ENCODE measurements around the gene ATG5. TPM values are rescaled to one million over a fixed set of nuclear protein-coding genes. Genes with fewer than 3 reads are reported as not detected.

The ATG5 gene
- total RNA-seq (2014; rRNA removed; shearing (Covaris generic)), result 40.8 and 53.7 TPM in 2 replicates

- DNase-seq (ENCODE audit: low spot score), result peak; percentile 95
These were observed at the start of gene ATG5 for GRCh38 chr6:106325336-106326178. ATG5 (minus strand) TSS chr6:106325760; CDS start chr6:106316208, 9,552 bp downstream.

DNA sequence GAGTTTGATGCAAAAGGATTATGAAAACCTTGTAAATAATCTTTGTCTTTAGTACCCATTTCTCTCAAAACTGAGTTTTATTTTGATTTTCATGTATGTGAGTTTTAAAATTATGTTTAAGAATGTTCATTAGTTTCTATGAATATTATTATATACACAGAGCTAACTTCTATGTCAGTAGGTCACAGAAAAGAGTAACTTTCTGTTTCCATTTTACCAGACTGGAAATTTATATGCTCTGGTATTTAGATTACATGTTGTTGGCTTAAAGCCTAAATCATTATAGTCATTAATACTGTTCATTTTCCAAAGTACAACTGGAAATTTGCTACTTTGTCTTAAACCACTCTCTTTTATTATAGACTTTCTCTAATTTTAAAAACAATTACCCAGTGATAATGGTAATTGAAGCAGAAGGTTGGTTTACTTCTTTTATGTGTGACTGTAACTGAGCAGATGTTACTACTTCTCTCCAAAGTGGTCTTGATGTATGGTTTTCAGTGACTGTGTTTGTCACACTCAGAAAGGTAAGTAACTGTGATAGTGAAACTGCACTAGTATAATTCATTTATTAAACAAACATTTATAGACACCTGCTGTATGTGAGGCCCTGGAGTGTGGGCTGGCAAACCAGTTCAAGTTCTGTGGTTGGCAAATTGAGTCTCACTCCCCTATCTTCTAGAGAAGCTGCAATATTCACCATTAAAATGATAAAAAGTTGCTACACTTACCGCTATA is 48.1 kb upstream of the ATG5 start:
- no peak for DNase-seq (ENCODE audit: low spot score)

- DNase-seq (ENCODE audit: low spot score), result no peak
These were observed 47.4 kb upstream of the ATG5 start for GRCh38 chr6:106372838-106373501.

DNA sequence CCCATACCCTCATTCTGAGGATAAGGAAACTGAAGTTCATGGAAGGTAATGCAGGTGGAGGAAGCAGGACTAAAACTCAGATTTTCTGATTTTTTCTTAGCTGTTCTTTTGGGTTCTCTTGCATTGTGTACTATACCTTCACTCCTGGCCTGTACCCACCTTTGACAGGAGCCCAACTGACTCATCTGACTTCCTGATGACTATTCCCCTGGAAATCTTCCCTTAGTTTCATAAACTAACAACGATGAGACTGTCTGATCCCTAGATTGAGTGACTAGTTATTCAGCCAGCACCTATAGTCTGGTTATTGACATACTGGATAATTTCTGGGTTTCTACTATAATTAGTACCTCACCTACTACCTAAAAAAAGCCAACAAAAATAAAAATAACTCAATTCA is 45.1 kb upstream of the ATG5 start:
- DNase-seq (ENCODE audit: low spot score), result peak; percentile 31

DNA sequence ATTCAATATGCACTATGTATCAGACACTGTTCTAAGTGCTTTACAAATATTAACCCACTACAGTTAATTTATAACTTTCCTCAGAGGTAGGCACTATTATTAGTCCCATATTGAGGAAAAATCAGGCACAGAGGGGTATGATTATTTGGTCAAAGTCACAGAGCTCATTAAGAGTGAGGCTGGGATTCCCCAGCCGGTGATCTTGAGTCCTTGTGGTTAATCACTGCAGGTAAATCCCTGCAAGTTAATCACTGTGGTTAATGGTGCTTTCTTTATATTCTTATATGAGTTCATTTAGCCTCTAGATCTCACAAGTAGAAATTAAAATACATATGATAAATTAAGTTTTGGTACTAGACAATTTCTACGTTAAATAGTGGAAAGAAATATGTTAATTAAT is 44.2 kb upstream of the ATG5 start:
- DNase-seq (ENCODE audit: low spot score), result no peak

DNA sequence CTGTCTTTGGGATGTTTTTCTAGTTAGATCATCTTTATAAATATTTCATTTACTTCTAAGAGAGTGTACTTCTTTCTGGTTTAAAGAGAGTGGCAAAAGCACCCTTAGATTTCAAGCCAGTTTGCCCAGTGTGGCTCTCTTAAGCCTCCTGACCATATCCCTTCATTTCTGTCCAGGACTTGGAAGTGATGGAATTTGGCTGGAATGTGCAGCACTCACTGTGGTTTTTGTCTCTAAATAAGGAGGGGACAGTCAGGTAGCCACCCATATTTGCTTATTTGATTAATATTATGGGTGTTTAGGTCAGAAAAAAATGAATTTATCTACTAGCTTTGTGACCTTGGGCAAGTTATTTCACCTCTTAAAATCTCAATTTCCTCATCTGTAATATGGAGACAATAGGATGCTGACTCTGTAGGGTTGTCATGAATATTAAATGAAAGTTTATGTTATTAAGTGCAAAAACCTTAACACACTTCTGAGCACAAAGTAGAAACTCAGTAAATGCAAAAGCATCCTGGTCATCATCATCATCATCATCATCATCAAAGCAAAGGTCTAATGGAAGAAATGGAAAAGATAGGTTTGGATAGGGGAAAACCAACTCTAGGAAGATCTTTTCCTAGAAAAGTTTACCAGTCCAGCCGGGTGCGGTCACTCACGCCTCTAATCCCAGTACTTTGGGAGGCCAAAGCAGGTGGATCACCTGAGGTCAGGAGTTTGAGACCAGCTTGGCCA is 38.0 kb upstream of the ATG5 start:
- no peak for DNase-seq (ENCODE audit: low spot score)

DNA sequence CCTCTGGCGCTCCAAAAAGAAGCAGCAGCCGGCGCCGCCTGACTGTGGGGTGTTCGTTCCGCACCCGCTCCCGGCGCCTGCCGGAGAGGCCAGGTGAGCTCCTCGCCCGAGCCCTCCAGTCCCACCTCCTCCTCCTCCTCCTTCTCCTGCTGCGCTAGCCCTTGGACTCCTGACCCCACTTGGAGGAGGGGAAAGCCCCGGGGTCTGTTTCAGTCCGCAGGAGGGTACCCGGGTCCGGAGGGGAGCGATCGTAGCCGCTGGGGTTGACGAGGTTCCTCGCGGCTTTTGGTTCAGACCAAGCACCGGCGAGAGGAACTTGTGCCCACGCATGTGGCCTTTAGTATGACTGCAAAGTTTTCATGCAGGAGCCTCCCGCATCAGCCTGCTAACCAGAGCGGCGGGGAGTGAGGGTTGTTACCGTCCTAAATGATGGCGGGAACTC is 35.5 kb upstream of the ATG5 start:
- DNase-seq (ENCODE audit: low spot score), result no peak

DNA sequence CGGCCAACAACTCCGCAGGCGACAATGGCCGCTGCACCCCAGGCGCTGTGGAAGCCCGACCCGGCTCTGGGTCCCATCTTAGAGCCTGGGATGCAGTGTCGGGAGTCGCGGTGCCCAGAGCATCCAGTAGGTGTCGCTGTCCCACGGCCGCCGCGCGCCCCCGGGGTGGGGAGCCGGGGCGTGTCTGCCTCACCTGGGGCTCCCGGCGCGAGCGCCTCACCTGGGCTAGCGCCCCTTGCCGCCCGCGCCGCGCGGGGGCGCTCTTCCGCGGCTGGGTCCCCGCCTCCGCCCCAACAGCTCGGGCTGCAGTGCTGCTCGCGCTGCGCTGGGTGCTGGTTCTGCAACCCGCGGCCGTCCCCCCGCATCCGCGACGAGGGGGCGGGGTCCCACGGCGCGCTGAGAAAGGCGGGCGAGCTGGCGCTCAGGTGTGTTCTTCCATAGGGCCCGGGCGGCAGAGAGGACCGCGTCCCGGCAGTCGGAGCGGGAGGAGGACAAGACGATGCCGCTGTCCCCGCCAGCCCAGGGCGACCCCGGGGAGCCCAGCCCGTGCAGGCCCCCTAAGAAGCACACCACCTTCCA is 34.9 kb upstream of the ATG5 start, which contains the start of gene CRYBG1:
Gene CRYBG1, plus strand, starts transcription at position 308 of the 579 bp plus-strand sequence. Its CDS starts 192 bp downstream, at position 500.
- DNase-seq (ENCODE audit: low spot score), result peak; percentile 6

GRCh38 chr6:106359959-106360409 is 34.4 kb upstream of the ATG5 start:
- no peak for DNase-seq (ENCODE audit: low spot score)

DNA sequence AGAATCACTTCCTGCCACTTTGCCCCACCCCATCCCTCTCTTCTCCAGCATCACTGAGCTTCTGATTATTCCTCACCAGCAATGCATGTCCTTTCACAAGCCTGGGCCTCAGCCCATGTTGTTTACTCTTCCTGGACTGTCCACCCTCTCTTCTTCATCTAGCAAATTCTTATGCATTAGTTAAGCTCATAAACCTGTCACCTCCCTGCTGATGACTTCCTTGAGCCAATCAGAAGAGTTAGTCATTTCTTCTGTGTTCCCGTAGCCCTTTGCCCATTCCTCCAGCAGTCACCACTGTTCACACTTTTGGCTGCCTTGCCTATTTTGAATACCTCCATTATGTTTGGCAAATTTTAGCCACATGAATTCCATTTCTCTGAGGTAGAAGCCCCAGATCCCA is 30.8 kb upstream of the ATG5 start:
- DNase-seq (ENCODE audit: low spot score), result peak; percentile 2

- no peak for DNase-seq (ENCODE audit: low spot score)
These were observed 21.7 kb upstream of the ATG5 start for GRCh38 chr6:106347219-106347618.

DNA sequence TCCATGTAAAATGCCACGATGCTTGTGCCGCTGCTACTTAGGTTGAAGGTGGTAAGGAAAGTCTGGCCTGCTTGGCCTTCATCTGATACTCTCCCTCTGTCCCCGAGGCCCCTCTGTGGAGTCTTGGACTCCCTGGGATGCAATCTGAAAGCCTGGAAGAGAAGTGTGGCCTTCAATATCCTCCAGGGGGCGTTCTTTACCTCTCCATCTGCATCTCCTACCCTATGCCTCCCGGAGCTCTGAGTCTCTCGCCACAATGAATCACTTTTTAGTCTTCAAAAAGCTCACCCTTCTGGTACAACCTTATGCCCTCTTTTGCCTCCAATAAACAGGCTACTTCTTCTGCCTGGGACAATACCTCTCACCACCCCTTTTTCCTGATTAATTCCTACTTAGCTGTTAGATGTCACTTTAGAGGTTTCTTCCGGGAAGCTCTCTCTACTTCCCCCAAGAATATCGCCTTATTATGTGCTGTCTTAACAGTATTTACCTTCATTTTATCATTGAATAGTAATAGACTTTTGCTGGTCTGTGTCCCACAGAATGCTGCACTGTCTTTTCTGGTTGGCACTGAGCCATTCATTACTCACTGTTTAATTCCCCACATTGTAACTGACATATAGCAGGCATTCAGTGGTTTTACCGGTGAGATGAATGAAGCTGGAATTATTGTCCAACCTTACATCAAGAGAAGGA is 13.9 kb upstream of the ATG5 start:
- DNase-seq (ENCODE audit: low spot score), result peak; percentile 76

DNA sequence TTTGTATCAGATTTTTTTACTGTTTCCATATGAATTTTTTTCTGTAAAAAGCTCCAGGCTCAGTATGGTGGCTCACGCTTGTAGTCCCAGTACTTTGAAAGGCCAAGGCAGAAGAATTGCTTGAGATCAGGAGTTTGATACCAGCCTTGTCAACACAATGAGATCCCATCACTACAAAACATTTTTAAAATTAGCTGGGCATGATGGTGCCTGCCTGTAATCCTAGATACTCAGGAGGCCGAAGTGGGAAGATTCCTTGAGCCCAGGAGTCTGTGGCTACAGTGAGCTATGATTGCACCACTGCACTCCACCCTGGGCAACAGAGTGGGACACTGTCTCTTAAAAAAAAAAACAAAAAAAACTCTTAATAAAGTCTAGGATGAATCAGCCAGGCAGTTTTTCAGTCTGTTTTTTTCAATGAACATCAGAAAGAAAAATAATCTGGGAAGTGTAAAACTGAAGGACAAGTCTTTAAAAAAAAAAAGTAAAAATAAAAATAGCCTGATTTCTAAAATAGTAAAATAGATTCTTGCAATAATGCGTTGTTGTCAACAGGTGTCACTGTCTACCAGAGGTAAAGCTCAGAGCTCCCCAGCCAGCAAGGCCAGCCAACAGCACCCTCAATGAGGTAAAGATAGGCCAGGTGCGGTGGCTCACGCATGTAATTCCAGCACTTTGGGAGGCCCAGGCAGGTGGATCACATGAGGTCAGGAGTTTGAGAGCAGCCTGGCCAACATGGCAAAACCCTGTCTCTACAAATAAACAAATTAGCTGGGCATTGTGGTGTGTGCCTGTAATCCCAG is 9.3 kb upstream of the ATG5 start:
- peak; percentile 12 for DNase-seq (ENCODE audit: low spot score)

DNA sequence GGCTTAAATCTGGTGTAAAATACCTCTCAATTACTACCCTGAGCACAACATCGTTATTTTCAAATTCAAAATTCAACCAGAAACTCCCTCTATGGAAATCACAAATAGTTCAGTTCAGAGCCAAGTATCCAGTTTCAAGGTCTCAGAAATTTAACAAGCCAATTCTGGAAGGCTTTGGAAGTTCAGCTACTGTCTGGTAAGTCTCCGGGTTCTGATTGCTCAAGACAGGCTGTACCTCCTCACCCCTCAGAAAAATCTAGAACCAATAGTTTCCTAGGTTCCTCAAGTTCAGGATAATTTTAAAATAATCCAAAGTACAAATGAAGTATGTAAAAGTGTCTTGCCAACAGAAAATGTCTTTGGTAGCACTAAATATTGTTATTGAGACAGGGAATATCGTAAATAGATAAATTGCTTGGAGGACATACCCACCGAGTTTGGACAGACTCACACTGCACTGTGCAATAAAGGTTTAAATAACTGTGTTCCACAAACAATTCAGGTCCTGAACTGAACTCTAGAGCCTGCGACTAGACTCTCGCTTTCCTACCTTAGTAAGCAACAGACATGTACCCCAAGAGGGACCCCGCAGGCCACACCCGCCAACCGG is 729 bp downstream of the ATG5 start:
- DNase-seq (ENCODE audit: low spot score), result peak; percentile 4

GRCh38 chr6:106321940-106322339 is 3.6 kb downstream of the ATG5 start:
- DNase-seq (ENCODE audit: low spot score), result no peak

DNA sequence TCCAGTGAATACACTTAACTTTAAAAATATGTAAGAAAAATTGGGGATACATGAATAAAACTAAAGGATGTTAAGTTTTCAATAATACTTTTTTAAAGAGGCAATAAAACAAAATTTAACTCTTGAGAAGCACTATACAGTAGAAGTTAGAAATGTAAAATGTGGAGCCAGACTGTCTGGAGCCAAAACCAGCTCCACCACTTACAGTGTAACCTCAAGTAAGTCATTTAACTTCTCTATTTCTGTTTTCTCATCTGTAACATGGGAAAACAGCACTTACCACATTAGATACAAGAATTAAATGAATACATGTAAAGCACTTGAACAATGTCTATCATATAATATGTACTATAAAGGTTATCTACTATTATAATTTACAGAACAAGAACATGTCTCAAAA is 6.7 kb downstream of the ATG5 start:
- DNase-seq (ENCODE audit: low spot score), result no peak

DNA sequence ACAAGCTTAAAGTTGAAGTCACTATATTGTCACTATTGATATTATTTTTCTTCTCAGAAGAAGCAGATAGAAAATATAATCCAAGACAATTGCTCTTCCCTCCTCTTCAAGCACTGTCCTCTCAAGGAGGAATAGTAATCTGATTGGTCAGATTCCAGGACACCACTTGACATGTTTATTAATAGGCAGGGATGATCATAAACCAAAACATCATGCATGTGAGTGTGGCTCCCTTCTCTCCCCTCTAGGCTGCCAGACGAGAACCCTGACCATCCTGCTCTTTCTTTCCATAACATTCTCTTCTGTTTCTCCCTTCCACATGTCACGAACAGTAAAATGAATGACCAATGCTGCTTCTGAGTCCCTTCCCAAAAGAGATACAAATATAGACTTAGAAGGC is 7.5 kb downstream of the ATG5 start:
- DNase-seq (ENCODE audit: low spot score), result no peak

GRCh38 chr6:106316375-106316766 is 9.2 kb downstream of the ATG5 start:
- no peak for DNase-seq (ENCODE audit: low spot score)

DNA sequence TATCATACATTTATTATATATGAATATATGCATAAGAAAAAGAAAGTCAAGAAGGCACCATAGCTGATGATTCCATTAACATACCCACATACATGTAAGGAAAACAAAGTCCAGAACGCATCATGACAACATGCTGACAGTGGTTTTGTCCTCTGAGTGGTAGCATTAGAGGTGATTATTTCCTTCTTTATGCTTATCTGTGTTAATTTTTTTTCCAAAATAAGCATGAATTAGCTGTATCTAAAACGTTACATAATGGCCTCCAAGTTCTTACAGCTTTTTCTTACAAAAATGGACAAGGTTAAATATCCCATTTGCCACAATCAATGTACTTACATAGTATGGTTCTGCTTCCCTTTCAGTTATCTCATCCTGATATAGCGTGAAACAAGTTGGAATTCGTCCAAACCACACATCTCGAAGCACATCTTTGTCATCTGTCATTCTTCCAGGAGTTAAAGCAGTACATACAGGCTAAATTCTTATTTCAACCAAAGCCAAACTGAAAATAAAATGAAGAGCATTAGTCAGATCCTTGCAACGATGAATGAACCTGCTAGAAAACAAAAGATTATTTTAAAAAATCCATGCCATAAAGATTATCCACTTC is 9.7 kb downstream of the ATG5 start:
- DNase-seq (ENCODE audit: low spot score), result no peak
